ENCODE data around the gene HSPB6.

- TF ChIP-seq CTCF (conservative IDR thresholded peaks at IDR 0.05; ENCODE audit: low read length) (no peak), EZH2phosphoT487 (IDR thresholded peaks at IDR 0.05; ENCODE audit: borderline replicate concordance) (no peak)
These were observed 13.0 kb downstream of the HSPB6 start for GRCh38 chr19:35743640-35744429.
